Stimulated activated CD4-positive, alpha-beta T cell treated with anti-CD3 and anti-CD28 coated beads, Interleukin-2, amount 100 ng/mL, for 48 hours (primary cell): ENCODE data around the gene SOX13.

Experiments
- DNase-seq, 2 donors: peaks; one replicate each; pipeline ENCODE4 v3.0.0-alpha.2; 2020

The SOX13 gene

DNA sequence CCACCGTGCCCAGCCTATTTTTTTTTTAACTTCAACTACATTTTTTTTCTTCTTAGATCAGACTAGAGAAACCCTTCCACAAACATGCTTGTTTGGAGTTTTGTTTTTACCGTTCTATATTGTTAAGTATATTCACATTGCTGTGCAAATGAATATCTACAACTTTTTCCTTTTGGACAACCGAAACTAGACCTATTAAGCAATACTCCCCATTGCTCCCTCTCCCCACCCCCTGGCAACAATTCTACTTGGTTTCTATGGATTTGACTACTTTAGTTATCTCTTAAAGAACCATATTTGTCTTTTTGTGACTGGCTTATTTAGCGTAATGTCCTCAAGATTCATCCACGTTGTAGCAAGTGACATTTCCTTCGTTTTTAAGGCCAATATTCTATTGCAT, 59.8 kb downstream of the SOX13 start:
- no peak for DNase-seq

- no peak for DNase-seq
These were observed 61.2 kb downstream of the SOX13 start for GRCh38 chr1:204134103-204134502.

DNA sequence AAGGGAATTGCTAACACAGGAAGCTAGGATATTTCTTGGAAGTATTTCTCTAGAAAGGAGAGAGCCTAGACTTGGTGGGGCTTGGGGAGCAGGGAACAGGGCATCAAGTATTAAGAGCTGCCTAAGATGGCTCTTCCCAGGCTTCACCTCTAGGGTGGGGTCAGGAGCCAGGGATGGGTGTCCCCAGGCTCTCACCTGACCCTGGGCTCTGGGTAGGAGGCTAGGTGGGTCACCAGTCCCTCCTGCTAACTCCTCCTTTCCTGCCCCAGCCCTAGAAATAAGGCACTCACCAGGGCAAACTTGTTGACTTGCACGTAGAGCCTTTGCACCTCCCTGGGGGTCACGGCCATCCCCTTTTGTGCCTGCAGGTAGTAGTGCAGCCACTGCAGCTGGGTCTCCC, 63.9 kb downstream of the SOX13 start:
- DNase-seq = no peak

GRCh38 chr1:204139088-204139487, 66.2 kb downstream of the SOX13 start:
- no peak for DNase-seq

DNA sequence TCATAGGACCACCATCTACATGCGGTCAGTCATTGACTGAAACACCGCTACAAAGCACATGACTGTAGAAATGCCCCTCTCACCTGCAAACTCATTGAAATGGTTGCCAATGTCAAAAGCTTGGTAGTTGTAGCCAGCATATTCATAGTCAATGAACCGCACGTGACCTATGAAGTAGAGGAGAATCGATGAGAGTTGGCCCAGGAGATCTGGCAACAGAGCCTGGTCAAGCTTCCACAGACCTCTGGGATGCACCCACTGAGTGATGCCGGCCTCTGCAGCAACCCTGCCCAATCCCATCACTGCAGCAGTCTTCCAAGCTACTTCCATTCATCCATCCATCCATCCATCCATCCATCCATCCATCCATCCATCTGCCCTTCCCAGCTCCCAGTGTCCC, 67.0 kb downstream of the SOX13 start:
- no peak for DNase-seq

DNA sequence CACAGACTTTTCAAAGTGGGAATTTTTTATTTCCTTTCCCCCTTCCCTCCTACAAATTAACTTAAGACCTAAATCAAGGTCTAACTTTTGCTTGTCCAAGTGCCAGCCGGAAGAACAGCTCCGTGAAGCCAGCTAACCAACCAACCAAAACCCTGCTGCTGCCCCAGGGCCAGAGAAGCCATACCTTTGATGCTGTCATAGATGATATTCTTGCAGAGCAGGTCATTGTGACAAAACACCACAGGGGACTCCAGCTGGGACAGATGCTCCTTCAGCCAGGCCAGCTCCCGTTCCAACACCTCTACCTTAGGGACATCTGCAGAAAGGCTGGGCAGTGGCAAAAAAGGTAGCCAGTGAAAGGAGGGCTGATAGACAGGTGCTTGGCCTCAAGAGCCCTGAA, 68.2 kb downstream of the SOX13 start:
- no peak for DNase-seq

DNA sequence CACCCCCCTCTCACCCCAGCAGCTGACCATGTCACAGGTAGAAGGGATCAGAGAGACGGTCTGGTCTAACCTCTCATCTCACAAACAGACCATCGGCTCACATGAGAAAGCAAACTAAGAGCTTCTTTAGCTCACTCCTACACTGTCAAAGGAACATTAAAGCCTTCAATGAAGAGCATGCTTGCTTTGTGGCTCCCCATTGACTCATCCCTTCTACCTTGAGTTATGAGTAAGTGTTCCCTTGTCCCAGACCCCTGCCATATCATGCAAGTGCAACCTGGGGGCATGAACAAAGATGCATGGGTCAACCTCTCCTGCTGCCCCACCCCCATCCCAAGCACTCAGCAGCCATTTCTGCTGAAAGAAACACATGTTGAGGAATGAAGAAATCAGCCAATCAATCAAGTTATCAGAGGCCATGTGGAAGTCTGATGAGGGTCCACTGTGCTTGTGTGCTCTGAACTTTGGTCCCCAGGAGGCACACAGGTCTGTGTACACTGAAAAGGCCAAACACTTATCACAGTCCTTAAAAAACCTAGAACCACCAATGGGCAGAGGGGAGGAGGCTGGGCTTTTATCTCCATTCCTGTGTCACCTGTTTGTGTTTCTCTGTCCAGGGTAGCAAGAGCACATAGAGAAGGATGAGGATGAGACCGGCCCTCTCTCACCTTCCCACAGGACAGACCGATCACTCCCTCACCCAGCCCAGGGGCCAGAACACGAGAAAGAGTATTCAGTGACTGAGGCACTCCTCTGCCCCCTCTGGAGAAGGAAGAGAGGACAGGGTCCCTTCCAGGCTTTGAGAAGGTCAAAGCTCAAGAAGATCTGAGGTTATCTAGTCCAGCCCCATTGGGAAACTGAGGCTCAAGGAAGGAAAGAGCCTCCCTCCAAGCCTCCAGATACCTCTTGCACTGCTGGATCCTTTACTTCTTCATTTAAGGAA, 69.4 kb downstream of the SOX13 start:
- DNase-seq = no peak

DNA sequence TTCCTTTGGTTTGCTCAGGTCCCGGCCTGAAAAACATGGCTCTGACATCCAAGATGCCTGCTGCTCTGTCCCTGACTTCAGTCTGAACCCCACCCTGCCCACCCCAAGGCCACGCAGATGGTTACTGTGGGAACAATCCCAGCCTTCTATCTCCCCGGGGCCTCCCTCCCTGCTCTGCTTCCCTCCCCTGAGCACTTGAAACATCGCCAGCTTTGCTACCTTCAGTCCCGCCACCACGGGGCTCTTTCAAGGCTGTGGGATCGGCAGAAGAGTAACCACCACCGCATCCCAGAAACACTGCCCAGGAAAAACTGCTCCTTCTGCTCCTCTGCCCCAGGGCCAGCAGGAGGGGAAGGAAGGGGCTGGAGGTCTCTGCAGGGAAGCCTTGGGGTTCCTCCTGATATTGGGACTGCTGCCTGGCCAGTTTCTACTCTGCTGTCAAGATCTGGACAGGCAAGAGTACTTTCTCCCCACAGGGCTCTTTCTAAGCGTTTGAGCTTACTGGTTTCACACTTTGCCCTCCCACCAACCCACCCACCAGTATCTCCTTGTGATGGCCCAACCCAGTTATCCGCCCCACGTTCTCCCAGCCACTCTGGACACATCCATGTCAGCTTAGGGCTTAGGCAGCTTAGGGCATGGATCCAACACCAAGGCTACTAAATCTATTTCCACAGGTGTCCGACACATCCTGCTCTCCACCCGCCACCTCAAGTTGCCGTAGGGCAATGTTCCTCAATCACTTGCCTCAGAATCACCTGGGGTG, 70.5 kb downstream of the SOX13 start:
- DNase-seq = no peak

- DNase-seq = no peak
These were observed 72.2 kb downstream of the SOX13 start for GRCh38 chr1:204145033-204145504.

DNA sequence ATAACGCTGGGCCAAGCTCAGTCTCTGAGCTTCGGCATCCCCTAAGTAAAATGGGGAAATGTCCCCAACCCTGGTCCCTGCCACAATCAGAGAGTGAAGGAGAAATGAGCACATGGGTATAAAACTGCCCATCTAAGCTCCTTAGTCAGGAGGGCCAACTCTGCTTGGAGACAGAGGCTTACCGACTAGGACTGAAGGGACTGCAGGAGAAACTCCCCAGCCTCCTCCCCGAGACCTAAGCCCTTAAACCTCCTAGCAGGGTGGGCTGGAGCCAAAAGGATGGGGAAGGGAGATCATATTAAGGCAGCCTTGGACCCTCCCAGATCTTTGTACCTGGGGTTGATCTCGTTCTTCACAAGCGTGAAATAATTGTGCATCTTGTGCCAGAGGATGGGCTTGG, 73.4 kb downstream of the SOX13 start:
- no peak for DNase-seq

DNA sequence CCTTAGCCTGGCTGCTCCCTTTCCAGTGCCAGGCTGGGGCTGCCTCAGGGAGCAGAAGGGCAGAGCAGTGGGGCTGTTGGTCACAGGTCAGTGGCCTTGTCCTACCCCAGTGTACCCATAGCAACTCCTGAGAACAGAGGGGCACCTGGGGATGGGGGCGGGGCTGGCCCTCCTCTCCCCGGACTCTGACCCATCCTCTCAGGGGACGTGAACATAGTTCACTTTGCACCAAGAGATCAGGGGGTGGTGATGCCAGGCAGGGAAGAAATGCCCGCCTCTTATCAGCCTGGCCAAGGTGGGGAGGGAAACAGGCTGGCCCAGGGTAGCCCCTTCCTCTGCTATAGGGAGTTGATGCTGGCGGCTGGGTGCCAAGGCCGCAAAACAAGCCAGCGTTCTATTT, 74.0 kb downstream of the SOX13 start:
- no peak for DNase-seq

DNA sequence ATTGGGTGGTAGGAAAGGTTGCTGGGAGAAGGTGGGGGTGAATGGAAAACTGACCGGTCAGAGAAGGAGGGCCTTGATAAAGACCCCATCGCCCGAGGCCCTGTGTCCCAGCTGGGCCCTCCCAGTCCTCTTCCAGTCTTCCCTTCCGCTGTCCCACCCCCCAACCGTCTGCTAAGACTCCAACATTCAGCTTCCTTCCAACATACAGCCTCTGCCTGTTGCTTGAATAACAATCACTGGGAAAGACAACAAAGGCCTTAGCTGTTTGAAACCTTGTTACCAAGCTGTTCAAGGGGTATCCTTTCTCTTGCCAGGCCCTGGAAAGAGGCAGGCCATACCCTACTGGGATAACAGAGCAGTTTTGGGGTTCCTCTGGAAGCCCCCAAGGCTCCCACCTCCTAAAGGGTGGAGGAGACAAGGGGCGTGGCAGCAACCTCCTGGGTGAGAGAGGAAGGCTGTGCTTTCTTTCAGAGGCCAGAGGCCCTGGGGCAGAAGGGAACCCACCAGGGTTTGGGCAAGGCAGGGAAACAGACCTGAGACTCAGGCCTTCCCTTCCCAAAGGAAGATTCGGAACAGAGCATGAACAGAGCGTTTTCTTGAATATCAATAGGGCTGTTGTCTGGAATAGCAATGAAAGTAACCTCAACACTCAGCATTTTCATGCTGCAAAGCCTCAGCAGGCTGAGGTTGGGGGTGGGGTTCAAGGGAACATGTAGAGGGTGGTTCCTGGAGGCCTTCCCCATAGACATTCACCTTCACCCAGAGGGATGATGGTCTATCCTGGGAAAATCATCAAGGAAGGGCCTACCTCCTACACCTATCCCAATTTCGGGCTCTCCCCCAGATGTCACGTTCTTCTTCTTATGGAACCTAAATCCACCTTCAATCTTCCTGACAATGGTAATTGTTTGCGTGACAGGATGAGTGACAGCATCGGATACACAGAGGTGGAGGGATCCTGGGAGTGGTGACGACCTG, 74.8 kb downstream of the SOX13 start:
- no peak for DNase-seq

DNA sequence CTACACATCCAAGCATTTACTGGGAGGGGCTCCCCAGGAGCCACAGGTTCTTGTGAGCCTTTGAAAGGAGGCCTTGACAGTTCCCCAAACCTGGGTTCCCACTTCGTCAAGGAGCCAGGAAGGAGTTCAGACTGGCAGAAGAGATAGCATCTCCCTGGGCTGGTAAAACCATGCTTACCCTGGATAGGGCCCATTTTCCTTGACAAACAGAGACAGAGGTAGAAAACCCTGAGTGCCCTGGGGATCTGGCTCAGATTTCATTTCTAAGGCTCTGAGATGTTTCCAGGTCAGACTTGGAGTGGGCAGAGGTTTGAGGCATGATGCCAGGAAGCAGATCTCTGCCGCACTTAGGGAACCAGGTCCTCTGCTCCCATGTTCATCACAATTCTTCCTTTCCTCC, 76.2 kb downstream of the SOX13 start:
- no peak for DNase-seq

DNA sequence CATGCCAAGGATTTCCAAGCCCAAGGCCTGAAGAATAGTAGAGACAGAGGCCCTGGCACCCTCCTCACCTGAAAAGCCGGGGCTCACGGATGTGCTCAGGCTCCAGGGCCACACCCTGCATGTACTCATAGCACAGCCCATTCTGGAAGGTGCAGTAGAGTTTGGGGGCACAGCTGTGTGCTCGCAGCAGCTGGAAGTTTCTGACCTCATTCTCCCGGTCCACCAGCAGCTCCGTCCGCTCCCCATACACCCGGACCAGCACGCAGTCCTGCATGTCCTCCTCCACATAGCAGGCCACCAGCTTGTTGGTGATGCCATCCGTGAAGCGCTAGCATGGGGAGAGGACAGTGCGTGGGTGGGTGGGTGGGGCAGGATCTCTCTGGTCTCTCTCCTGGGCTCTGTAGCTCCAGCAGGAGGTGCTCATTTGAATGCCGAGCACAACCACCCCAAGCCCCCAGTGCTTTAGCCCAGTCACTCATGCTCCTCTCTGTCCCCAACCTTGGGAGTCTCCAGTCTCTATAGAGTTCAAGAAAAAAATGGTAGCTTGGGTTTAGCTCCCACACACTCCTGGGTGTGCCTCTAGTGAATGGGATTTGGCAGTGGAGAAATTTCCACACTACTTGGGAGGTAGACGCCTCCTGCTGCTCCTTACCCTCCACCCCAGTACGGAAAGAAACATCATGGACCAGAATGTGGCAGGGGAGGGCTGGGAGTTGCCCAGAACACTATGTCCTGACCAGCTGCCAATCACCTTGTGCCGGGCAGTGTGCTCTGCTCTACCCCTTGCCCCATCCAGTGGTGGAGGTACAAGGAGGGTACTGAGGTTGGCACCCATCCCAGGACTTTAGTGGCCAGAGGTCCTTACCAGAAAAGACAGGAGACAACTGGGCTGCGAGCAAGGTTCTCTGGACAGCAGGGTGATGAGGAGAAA, 77.0 kb downstream of the SOX13 start:
- DNase-seq = no peak

DNA sequence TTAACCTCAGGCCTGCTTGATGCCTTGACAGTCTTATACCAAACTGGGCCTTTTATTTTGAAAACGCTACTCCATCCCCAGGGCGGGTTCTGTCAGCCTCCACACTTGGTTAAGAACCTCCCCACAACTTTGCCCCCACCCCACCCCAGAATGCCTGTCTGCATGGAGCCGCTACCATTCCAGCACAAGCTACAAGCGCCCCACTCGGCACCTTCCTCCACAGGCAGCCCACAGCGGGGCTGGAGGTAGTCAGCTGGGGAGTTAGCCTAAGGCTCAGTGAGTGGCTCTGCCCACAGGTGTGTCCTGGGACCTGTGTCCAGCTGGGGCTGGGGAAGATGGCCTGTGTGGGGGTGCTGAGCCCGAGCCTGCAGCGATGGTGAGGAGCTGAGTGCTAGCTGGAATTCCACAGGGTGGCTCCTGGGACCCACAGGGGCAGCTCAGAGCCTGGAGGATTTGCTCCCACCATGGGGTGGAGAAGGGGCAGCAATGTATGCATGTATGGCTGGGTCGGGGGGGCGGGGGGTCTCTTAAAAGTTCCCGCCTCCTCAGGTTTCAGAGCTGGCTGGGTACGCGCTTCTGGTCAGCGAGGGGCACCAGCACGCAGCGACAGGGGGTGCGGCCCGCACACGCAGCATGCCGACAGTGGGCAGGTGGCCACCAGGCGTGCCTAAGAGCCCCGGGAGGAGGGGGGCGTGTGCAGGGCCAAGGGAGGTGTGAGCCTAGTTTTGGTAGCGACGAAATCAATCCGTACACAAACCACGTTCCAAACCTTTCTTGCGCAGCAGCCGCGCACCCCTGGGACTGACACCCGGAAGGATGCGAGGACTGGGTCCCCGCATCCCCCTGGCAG, 78.0 kb downstream of the SOX13 start:
- no peak for DNase-seq

GRCh38 chr1:204151552-204152309, 78.8 kb downstream of the SOX13 start, which contains the start of gene ETNK2:
ETNK2 (minus strand) TSS chr1:204152044; CDS start chr1:204151852, 192 bp downstream.
- DNase-seq = peak; percentile 23 to 25

DNA sequence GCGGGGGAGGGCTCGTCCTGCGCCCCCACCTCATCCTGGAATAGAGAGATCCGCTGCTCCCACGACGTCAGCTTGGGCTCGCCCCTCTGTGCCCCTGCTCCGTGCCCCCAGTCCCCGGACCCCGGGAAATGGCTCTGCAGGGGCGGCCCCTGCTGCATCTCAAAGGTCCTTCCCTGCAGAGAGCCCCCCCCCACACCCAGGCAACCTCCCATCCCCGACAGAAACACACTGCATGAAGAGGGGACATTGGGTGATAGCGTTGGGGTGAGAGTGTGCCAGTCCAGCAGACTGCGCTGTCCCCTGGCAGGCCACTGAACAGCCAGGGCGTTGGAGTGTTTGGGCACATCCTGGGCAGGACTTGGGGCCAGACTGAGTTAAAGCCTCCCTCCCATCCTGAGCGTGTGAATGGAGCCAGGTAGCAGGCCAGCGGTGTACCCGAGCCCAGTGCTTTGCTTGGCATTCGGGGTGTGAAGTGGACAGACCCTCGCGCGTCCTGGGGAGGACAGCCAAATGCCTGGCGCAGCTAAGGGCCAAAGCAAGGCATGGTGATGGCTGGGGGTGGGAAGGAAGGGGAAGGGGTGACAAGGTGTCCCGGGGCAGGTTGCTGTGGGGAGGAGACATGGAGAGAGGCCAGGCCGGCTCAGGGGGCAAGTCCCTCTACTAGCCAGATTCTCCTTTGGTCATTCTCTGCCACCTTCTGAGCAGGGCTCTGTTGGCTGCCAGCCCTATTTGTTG, 79.6 kb downstream of the SOX13 start:
- DNase-seq = no peak

- no peak for DNase-seq
These were observed 80.8 kb downstream of the SOX13 start for GRCh38 chr1:204153667-204154066.
